Measurements from ENCODE around the gene PLEKHA7. TPM values are rescaled to one million over a fixed set of nuclear protein-coding genes. Genes with fewer than 3 reads are reported as not detected.
"Not testable (repeated sequence)": the region's sequence is repeated elsewhere in the genome, so short reads cannot be mapped to it uniquely, and the experiment has no call there.

PLEKHA7 gene
- total RNA-seq, 1 donor from 2014 or later: 43.2 TPM

DNA sequence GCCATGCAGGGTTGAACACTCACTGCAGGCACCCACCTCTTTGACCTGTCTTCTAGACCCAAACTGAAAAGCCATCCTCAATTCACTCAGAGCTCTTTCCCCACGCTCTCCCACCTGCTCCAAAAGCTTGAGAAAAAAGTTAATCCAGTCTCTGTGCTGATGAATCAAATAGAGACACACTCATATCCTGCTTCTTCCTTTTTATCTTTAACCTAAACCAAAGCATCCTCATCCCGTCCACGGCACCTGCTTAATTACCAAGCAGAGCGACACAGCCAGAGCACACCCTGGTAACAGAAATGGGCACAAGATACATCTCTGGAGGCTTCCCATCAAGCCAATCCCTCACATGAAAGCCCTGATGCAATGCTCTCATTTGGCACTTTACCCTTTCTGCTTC is 102.6 kb downstream of the PLEKHA7 start:
- no peak for DNase-seq (ENCODE audit: low spot score)

DNA sequence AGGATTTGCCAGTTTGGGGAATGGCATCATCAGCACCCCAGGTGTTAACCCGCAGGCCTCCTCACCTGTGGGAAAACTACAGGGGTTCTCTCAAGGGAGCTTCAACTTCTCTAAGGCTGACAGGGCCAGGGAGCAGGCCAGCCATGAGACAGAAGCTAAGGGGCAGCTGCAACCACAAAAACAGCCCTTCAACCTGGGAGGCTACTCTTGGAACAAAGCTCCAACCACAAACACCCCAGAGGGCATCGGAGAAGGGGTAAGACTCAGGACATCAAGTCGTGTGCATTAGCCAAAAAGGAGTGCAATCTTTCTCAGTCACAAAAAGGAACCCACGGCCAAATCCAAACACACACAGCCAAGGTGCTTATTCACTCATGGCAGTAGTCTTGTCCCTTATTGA is 103.0 kb downstream of the PLEKHA7 start:
- no peak for DNase-seq (ENCODE audit: low spot score)

GRCh38 chr11:16909359-16910035 is 104.7 kb downstream of the PLEKHA7 start:
- no peak for DNase-seq (ENCODE audit: low spot score)

GRCh38 chr11:16905375-16905774 is 108.8 kb downstream of the PLEKHA7 start:
- DNase-seq (ENCODE audit: low spot score): no peak

DNA sequence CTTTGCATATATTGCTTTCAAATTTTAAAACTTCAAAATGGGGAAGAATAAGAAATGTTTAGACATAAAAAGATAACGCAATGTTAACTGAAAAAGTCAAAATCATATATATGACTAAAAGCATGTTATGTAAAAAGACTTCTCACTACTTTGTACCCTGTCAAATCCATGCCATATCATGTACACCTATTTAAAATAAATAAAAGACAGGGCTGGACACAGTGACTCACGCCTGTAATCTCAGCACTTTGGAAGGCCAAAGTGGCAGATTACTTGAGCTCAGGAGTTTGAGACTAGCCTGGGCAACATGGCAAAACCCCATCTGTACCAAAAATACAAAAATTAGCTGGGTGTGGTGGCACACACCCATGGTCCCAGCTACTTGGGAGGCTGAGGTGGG is 109.5 kb downstream of the PLEKHA7 start:
- not testable (repeated sequence) for DNase-seq (ENCODE audit: low spot score)

DNA sequence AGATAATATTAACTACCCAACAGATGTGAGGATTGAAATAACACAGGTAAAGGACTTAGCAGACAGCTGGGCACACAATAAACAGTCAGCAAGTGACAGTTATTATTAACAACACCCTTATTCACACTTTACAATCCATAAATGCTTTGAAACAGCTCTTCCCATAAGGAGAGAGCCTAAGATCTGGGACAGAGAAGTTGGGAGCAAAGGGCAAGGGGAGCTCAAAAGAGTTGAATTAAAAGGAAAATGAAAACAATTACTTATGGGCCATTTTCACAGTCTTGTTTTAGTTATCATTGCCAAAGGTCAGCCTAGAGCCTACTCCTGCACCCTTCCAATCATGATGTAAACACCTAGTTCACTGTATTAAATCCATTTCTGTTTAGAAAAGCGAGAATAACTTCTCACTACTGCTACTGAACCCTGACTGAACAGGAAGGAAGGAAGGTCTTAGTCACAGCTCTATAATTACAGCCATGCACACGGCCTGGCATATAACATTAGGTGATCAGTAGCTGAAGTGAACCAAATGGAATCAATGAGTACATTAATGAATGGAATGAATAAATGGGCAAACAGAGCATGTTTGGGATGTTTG is 111.3 kb downstream of the PLEKHA7 start:
- DNase-seq (ENCODE audit: low spot score): no peak

DNA sequence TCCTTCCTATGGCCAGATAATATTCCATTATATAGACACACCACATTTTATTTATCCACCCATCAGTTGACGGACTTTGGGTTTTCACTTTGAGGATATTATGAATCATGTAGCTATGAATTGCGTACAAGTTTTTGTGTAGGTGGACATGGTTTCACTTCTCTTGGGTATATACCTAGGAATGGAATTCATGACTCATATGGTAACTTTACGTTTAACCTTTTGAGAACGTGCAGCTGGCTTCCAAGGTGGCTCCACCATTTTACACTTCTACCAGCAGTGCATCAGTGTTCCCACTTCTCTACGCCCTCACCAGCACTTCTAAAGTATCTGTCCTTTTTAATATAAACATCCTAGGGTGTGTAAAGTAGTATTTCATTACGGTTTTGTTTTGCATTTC is 112.0 kb downstream of the PLEKHA7 start:
- no peak for DNase-seq (ENCODE audit: low spot score)

DNA sequence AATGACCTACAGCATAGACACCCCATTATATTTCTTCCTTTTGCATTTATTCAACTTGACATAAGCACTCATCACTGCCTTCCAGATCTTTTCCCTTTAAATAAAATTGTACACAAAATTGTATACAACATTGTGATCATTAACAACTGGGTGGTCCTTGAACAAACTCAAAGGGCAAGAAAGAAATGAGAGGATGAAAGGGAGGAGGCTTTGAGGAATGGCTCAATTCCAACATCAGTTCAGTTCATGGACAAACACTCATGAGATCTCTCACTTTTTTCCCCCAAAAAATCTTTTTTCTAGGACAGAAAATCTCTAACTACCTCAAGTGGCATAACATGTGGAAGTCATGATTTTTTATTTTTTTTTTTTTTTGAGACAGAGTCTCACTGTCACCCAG is 113.7 kb downstream of the PLEKHA7 start:
- DNase-seq (ENCODE audit: low spot score): no peak

DNA sequence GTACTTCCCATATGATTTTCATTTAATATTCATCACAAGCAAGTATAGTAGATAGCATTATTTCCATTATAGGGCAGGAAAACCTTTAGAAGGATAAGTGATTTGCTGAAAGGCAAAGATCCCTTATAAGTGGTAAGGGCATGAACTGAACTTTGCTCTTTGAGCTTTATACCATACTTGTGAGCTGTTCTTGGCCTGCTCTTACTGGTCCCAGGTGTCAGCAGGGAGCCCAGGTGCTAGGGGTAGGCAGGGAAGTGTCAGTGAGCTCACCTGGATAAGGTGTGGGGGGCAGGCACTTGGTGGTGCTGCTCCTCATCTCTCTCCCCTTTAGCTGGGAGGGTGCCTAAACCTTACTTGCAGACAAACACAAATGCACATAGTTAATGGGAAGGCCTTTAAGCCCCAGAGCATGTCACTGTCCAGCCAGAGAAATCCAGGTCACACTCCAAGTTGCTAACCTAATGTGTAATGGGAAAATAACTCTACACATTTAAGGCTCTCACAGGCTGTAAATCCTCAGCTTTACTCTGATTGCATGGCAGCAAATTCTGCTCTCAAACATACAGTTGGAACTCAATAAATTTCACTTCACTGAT is 114.4 kb downstream of the PLEKHA7 start:
- DNase-seq (ENCODE audit: low spot score): no peak

- no peak for DNase-seq (ENCODE audit: low spot score)
Measured at GRCh38 chr11:16898274-16898985, 115.8 kb downstream of the PLEKHA7 start.

- DNase-seq (ENCODE audit: low spot score): no peak
Measured at GRCh38 chr11:16897470-16898061, 116.6 kb downstream of the PLEKHA7 start.

DNA sequence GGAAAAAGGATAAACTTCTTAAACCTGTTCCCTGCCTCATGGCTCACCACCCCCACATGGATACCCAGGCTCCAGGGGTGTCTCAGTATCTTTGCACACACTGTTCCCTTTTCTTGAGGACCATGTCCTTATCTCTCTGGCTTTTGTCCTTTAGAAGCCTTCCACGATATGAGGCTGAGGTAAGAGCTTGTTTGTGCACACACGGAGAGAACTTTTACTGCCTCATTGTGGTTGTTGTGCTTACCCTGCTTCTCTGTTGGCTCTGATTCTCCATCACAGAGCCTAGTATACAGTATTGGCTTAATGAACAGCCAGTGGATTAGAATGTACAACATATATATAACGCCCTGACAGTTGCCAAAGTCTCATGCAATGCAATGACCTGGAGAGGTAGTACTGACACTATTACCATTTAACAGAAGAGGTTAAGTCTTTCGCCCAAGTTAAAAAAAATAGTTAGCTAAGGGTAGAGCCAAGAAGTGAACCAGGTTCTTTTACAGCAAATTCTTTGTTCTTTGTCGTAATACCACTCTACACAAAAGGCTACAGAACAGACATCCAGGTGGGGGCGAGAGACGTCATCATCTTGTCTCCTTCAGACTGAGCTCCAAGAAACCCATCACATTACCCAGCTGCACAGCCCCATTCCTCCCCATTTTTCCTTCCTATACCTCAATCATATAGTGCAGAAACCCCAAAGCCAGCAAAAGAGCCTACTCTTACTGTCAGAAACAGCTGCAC is 117.3 kb downstream of the PLEKHA7 start:
- no peak for DNase-seq (ENCODE audit: low spot score)

GRCh38 chr11:16895306-16895705 is 118.9 kb downstream of the PLEKHA7 start:
- DNase-seq (ENCODE audit: low spot score): no peak

DNA sequence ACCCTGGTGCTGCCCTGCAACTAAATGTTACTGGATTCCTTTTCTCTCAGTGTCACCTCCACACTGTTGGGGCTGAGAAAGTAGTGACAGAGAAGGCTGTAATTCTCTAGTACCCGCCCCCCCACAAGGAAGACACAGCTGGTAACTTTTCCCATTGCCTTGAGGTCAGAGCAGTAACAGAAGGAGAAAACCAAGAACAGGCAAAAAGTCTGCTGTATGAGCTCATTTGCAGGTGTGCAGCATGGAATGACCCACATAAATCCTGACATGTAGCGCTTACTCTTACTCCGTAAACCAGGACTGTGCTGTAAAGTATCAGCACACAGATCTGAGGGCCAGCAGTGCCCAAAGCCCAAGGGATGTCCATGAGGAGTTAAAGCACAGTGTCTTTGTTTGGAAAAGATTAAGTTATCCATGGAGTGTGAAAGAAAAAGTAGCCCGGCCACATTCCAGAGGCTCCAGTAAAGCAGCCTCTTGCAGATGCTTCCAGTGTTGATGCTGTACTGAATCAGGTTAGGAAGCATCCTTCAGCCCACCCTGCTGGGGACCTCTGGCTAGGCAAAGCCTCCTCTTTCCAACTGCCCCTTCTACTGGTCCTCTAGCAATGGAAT is 120.7 kb downstream of the PLEKHA7 start:
- DNase-seq (ENCODE audit: low spot score): no peak

- no peak for DNase-seq (ENCODE audit: low spot score)
Measured at GRCh38 chr11:16891964-16892363, 122.2 kb downstream of the PLEKHA7 start.

DNA sequence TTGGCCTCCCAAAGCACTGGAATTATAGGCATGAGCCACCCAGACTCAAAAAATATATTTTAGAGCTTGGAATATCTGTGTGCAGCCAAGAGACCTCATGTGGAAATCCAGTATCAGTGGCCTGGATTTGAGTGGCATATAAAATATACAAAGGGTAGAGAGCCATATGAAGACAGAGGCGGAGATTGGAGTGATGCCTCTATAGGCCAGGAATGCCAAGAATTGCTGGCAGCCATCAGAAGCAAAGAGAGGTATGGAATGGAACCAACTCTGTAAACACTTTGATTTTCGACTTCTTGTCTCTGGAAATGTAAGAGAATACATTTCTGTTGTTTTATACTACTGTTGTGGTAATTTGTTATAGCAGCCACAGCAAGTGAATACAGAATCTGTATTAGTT is 123.0 kb downstream of the PLEKHA7 start:
- no peak for DNase-seq (ENCODE audit: low spot score)

- DNase-seq (ENCODE audit: low spot score): no peak
Measured at GRCh38 chr11:16890442-16890841, 123.8 kb downstream of the PLEKHA7 start.

DNA sequence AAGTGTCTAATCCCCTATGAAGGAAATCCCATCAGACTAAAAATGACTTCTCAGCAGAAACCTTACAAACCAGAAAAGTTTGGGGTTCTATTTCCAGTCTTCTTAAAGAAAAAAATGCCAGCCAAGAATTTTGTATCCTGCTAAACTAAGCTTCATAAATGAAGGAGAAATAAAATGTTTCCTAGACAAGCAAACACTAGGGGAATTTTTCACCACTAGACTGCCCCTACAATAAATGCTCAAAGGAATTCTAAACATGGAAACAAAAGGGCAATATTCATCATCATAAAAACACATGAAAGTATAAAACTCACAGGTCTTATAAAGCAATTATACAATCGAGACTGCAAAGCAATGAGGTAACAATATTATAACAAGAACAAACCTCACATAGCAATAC is 124.3 kb downstream of the PLEKHA7 start:
- no peak for DNase-seq (ENCODE audit: low spot score)

- DNase-seq (ENCODE audit: low spot score): not testable (repeated sequence)
Measured at GRCh38 chr11:16889010-16889409, 125.2 kb downstream of the PLEKHA7 start.

GRCh38 chr11:16887887-16888286 is 126.3 kb downstream of the PLEKHA7 start:
- DNase-seq (ENCODE audit: low spot score): not testable (repeated sequence)

DNA sequence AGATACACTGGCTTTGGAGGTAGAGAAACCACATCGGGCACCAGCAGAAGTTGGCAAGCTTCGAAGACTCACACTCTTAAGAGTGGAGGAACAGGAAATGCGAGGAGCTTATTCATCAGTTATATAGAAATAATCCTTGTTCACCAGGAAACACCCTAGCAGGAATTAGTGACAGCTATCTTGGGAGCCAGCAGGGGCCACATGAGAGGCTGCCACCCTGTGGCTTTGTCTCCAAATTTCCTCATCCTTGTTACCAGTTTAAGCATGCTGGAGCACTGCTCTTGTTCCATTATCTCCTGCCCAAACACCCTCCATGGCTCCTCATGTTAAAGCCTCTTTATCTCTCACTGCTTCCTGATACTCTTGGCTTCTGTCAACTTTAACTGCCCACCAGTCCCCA is 131.0 kb downstream of the PLEKHA7 start:
- no peak for DNase-seq (ENCODE audit: low spot score)
